SK-N-SH treated with all-trans-retinoic acid at 6 μM for 48 hours (cell line): ENCODE results near the gene MKX.

ENCODE experiments used
- TCF4 ChIP-seq: fragments of 250-450 bp; sonication (Bioruptor Pico); IDR thresholded peaks from 2 replicates; pipeline ENCODE4 v1.8.0; 2021; ENCODE audit warnings: mild to moderate bottlenecking, moderate library complexity, borderline replicate concordance
- ZC3H10 ChIP-seq: fragments of 250-450 bp; sonication (Bioruptor Pico); IDR thresholded peaks from 2 replicates; pipeline ENCODE4 v1.5.1; 2021; ENCODE audit warnings: mild to moderate bottlenecking, moderate library complexity
- ZFP3 ChIP-seq: fragments of 250-450 bp; sonication (Bioruptor Pico); IDR thresholded peaks from 2 replicates; pipeline ENCODE4 v1.5.0; 2020; ENCODE audit warnings: mild to moderate bottlenecking, moderate library complexity

DNA sequence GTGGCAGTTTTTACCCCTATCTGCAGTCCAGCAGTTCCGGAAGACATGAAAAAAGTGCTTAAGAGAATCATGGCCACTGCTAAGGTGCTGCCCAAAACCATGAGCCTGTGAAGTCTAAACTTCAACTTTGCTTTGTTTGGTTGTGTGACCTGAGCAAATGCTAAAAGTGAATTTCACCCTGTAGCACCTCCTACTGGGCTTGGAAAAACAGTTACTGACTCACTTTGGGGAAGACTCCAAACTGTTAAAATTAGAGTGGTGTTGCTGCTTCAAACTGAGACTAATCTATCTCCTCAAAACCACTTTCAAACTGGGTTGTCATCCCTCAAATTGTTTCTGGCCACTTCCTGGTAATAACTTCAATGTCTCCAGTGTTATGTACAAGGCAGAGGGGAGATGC, 21.3 kb downstream of the MKX start:
- no peak for TF ChIP-seq TCF4 (CRISPR knock-in tag)
- TF ChIP-seq ZFP3 (CRISPR knock-in tag) = no peak
- TF ChIP-seq ZC3H10 = no peak
